KBM-7 (cell line): ENCODE measurements around the gene PLG.
A peak's percentile ranks its signal among the peaks of the same experiment; 100 is the strongest.
"Not testable (repeated sequence)": the region's sequence is repeated elsewhere in the genome, so short reads cannot be mapped to it uniquely, and the experiment has no call there.

Experiments used
- DNase-seq: peaks from one replicate; pipeline ENCODE4 v3.0.0-alpha.2; 2015
- in situ Hi-C: fragments of 300-500 bp; cut with MboI; formaldehyde crosslinking; loops from 2 replicates; pipeline ENCODE4 v1.14.3; 2020; ENCODE audit warnings: low sequenced_read_pairs, low pct_unique_long_range_greater_than_20kb, mixed read lengths

Gene PLG

DNA sequence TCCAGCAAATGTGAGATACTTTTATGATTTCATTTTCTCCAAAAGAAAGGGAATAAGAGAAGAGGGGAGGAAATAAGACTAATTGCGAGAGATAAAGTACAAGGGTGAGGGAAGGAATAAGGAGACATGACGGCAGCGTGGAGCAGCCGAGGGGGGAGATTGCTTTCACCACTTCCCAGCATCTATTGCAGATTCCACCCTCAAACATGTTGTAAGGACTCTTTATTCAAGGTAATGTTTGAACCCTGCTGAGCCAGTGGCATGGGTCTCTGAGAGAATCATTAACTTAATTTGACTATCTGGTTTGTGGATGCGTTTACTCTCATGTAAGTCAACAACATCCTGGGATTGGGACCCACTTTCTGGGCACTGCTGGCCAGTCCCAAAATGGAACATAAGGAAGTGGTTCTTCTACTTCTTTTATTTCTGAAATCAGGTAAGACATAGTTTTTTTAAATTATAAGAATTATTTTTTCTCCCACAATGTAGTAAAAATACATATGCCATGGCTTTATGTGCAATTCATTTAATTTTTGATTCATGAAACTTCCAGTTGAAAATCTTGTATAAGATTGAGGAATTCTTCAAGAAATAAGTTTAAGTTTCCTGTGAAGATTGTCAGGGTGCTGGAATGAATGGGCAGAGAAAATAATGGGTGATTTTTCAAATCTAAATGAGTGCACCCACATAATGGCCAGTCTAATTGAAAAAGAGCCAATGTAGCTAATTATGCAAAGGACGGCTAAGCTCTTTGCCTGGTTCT, at the start of gene PLG:
Gene PLG (plus strand): TSS at position 327 of the 763 bp plus-strand sequence. CDS start 61 bp downstream, at position 388.
- in situ Hi-C loops = not testable (repeated sequence)

DNA sequence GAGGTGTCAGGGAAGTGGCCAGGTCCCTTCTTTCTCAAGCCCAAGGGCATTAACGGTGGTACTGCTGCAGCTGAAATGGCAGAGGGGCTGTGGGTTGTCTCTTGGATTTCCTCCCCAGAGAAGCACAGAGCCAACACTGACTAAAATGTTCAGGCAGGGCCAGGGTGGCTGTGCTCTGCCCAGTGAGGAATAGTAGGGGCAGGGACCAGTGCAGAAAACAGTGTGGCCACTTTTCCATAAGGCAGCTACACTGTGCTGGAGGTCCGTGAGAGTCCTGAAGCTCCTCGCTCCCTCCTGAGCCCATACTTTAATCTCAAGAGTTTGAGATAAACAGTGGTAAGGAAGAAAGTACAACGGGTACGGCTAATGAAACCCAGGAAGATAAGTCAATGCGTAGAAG, 42.5 kb upstream of the PLG start:
- no peak for DNase-seq
- in situ Hi-C loops = no loop called here

More for the DNA sequence above, at the start of gene PLG:
- not testable (repeated sequence) for DNase-seq

DNA sequence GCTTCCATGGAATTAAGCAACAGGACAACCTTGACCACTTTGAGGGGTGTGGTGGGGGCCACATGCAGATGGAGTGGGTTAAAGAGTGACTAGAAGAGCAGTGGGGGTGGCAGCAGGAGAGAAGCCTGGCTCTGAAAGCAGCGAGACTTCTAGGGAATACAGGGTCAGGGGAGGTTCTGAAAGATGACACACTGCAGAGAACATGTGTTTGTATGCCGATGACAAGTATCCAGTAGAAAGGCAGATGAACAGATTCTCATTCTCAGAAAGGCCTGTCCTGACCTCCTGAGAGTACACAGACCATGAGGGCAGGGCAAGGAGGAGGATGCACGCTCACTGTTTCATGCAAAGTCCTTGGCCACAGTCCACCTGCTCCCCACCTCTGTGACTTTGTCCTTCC, 40.8 kb upstream of the PLG start:
- DNase-seq = no peak
- in situ Hi-C loops = no loop called here

DNA sequence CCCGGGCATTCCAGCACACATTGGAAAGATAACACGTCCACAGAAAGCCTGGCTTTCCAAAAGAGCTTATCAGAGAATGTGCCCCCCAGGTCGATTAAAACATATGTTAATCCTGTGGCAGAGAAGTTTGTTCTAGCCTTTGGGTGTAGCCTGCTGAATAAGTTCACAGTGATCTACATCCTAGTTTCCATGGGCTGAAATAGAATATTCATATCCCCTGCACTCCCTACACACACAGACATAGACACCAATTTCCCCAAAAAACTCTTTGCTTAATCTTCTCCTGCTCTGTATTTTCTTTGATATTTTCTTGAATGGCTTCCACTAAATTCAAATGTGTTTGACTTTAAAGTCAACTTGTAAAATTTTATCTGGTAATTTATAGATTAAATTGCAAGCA, 39.6 kb upstream of the PLG start:
- DNase-seq = no peak
- in situ Hi-C loops = no loop called here

DNA sequence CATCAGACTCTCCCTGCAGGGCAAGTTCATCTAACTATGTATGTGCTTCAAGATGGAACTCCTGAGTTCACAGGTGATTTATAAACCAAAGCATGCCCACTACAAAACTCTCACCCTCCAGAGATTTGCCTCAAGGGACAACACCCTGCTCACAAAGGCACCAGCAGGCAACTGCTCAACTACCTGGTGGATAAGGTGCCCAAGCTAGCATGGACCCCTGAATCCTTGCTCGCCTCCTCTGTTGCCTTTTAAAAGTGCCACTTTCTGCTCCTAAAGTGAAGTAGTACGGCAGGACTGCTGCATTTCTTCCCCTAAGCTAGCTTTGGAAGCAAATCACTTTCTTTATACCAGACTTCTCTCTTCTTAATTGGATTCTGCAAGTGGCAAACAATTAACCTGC, 39.2 kb upstream of the PLG start:
- in situ Hi-C loops = no loop called here
- DNase-seq = no peak

DNA sequence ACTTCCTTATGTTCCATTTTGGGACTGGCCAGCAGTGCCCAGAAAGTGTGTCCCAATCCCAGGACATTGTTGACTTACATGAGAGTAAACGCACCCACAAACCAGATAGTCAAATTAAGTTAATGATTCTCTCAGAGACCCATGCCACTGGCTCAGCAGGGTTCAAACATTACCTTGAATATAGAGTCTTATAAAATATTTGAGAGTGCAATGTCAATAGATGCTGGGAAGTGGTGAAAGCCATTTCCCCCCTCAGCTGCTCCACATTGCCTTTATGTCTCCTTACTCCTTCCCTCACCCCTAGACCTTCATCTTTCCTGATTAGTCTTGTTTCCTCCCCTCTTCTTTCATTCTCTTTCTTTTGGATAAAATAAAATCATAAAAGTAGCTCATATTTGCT, 37.8 kb upstream of the PLG start, which contains the start of gene LPA:
Gene LPA (minus strand): TSS at position 78 of the 400 bp plus-strand sequence. CDS start 61 bp downstream, at position 17.
- in situ Hi-C loops = not testable (repeated sequence)

DNA sequence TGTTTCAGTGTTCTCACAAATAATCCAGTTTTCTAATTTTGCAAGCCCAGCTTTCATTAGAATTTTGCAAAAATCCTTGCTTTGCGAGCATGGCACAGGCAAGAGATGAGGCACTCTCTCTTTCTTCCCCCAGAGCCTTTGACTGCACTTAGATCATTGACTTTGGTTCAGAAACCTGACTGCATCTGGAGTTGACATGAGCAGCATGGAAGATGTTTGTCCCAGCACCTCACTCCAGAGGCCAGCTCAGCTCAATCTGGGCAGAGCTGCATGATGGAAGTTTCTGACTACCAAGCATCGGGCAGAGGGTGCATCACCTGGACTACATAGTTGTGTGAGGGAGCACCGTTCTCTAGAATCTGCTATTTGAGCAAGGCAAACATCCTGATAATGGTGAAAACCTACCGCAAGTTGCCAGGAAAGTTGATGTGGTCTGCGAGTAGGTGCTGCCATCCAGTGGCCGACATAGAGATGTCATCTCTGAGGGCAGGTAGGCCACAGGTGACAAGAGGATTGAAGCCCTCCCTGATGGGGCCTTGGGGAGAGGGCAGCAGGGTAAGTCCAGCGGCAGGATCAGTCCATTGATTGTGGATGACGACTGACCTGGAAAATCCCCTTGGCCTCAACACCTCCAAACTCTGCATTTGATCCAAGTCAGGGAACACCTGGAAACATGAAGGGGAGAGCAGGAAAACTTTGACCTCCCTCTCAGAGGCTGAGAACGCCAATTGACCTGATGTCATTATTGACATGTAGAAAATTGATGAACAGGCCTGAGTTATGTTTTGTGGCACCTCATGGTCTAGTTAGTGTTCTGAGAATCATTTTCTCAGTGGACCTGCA, 34.2 kb upstream of the PLG start:
- in situ Hi-C loops = no loop called here
- DNase-seq = peak; percentile 31

More for the DNA sequence above, 37.8 kb upstream of the PLG start, which contains the start of gene LPA:
- DNase-seq = not testable (repeated sequence)

DNA sequence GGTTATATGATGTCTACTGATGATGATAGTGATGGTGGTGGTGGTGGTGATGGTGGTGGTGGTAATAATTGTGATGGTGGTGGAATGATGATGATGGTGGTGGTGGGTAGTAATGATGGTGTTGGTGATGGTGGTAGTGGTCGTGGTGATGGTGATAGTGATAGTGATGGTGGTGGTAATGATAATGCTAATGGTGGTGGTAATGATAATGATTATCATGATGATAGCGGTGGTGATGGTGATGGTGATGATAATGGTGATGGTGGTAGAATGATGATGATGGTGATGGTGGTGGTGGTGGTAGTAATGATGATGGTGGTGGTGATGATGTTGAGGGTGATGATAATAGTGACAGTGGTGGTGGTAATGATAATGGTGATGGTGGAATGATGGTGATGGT, 33.5 kb upstream of the PLG start:
- no peak for DNase-seq
- in situ Hi-C loops = no loop called here

DNA sequence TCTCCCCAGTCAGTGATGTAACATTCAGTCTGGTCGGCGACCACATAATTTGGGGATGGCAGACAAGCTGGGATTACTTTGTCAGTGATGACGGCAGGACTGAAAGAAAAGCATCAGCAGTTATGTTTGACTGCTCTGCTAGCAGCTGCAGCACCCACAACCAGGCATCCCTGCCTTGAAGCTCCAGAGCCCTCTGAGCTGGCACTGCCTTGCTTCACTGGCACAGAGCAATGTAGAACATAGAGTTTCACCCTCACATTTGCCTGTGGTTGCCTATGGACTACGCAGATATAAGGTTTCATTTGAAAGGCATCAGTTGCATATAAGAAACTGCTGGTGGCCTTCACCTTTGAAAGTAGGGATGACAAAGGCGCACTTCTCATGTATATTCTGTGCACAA, 25.6 kb upstream of the PLG start:
- DNase-seq, in situ Hi-C loops: not testable (repeated sequence)

DNA sequence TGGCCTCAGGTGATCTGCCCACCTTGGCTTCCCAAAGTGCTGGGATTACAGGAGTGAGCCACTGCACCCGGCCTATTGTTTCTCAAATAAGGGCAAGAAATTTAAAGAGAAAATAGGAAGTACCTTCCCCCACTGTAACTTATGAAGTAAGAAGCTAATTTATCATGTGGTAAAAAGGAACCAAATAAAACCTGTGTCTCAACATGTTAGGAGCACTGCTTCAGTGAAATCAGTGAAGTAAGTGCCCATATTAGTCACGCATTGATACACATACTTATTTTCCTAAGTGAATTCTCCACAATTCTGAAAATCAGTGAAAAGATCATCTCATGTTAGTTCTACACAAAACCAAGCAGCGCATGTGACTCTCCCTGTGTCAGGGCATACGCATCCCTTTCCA, 23.8 kb upstream of the PLG start:
- peak; percentile 12 for DNase-seq
- in situ Hi-C loops = no loop called here

DNA sequence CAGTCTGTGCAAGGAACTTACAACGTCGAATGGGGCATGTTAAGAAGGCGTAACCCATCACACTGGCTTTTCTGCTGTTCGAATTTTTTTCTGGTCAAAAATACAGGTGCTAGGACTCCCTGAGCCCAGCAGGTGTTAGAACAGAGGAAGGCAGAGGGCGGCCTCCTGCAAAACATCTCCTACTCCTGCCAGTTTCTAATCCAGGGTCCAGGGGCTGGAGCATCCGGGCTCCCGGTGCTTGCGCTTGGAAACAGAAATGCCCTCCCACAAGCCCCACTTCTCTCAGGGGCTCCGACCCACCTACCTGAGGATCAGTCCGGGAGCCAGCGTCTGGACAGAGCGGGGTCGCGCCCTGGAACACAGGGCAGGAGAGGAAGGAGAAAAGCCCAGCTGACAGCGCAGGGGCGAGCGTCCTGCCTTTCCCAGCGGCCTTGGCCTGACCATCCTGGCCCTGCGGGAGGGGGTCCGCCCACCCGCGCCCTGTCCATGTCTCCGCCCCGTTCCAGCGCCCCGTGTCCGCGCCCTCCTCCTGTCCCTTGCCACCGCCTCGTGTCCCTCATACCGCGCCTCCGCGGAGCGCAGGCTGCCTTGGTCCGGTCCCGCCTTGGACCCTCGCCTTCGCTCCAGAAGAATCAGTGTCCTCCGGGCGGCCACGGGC, 23.2 kb upstream of the PLG start:
- in situ Hi-C loops = no loop called here
- no peak for DNase-seq

DNA sequence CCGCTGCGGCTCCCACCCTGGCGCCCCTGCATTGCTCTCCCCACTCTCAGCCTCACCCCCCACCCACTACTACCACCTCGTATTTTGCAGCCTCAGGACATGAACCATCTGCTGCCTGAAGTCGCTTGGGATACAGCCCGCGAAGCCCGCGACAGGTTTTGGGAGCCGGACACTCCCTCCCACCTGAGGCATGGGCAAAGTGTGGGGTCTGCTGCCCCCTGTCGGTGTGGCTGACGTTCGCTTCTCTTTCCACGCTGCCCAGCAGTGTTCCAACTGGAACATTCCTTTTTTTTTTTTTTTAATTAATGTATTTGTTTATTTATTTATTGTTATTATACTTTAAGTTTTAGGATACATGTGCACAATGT, 22.7 kb upstream of the PLG start:
- in situ Hi-C loops = no loop called here
- DNase-seq = no peak

DNA sequence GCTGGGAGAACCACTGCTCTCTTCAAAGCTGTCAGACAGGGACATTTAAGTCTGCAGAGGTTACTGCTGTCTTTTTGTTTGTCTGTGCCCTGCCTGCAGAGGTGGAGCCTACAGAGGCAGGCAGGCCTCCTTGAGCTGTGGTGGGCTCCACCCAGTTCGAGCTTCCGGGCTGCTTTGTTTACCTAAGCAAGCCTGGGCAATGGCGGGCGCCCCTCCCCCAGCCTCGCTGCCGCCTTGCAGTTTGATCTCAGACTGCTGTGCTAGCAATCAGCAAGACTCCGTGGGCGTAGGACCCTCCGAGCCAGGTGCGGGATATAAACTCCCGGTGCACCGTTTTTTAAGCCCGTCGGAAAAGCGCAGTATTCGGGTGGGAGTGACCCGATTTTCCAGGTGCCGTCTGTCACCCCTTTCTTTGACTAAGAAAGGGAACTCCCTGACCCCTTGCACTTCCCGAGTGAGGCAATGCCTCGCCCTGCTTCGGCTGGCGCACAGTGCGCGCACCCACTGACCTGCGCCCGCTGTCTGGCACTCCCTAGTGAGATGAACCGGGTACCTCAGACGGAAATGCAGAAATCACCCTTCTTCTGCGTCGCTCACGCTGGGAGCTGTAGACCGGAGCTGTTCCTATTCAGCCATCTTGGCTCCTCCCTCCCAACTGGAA, 16.8 kb upstream of the PLG start:
- DNase-seq, in situ Hi-C loops: not testable (repeated sequence)

DNA sequence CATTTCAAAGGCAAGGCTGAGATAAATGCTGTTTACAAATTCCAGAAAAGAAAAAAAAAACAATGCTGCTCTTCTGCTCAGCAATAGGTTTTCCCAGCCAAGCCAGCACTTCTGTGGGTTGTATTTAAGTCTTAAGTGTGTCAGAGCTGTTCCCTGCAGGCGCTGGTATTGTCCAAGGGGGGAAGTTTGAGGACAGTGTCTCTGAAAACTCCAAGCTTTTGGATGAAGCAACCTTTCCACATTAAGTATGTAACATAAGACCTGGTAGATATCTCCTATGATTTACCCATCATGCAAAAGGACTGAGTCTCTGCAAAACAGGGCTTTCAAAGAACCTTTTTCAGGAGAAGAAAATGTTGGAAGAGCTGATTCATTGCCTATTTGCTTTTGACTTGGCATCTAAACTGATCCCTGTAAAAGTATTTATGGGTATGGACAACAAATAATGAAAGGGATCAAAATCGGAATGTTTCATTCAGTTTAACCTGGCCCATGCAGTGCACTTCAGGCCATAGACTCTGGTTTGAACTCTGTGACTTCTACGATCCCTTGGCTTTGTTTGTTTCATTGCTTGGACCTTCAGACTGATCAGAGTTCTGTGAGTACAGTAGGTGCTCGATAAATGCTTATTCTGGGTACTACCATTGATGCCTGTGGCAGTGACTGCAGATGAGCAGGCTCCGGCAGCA, 16.1 kb upstream of the PLG start:
- no peak for DNase-seq
- in situ Hi-C loops = no loop called here

DNA sequence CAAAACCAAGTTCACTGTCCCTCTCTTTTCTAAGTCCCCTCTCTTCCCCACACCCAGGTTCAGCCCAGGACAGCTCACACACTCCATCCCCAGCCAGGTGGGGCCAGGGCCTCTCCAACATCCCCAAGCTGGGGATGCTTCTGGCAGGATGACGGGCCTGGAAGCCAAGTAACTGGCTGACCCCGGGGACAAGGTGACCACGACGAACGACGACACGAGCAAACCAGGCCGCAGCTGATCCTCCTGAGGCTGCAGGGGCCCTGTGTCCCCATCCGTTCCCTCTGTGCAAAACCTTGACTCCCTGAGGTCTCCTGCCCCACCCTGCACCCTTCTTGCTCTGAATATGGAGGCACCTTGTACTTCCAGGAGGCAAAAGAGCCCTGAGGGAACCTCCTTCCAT, 11.6 kb upstream of the PLG start:
- in situ Hi-C loops = no loop called here
- no peak for DNase-seq

DNA sequence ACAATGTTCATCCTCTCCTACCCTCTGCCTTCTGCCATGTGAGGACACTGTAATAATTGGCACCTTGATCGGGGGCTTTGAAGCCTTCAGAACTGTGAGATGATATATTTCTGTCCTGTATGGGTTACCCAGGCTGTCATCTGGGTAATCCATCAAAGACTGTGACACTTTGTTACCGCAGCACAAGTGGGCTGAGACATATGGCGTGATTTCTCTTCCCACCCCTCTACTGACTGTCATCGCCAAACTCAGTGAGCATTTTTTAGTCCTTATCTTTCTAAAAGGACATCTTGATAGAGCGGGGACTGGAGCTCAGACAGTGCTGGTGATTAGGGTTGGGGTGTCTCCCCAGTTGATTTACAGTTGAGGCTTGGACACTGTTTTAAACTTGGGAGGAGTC, 10.4 kb upstream of the PLG start:
- no peak for DNase-seq
- in situ Hi-C loops = no loop called here

DNA sequence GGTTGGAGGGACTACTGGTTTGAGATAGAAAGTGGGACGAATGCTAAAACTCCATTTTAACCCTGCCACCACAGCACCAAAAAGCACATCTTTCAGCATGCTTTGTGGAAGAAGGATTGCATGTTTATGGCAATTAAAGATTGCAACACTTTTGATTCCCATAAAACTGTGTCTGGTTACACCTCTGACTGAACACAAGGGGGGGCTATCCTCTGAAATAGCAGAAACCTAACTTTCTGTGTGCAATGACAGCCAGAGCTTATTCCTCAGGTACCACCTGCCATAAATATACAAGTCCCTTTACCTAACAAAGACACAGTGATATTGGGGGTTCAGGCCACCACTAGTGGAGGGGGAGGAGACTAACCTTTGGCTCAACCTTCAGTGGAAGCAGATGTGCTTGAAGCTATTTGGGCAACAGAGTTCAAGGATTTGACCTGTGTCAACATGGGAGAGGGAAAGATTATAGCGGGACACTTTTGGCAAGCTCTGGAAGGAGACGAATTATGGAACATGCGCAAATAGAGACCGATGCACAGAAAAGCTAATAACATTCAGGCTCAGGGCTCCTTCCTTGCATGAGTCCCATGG, 9.6 kb upstream of the PLG start:
- no peak for DNase-seq
- in situ Hi-C loops = no loop called here

DNA sequence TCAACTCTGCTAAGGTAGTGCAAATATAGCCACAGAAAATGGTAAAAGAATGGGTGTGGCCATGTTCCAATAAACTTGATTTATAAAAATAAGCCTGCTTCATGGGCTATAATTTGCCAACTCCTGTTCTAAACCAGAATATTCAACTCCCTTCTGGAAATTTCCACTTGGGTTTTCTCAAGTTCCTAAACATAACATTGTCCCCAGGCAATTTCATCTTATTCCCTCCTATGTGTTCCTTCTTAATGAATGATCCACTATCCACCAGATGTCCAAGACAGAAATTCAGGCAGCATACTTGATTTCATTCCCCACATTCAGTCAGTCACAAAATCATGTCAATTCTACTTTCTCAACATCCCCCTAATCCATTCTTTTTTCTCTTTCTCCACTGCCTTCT, 7.0 kb upstream of the PLG start:
- in situ Hi-C loops = not testable (repeated sequence)

More for the DNA sequence above, 7.0 kb upstream of the PLG start:
- DNase-seq = not testable (repeated sequence)
